GM19372 (cell line): ENCODE measurements around the gene ST8SIA4.
"Not testable (repeated sequence)": the region's sequence is repeated elsewhere in the genome, so short reads cannot be mapped to it uniquely, and the experiment has no call there.

Source experiments
- ATAC-seq: cut with Tn5 transposase; IDR thresholded peaks from one replicate; pipeline ENCODE4 v1.9.1; 2021; ENCODE audit warnings: mild to moderate bottlenecking, low read depth, moderate library complexity; ENCODE audit not compliant: unreplicated experiment

ST8SIA4 gene

DNA sequence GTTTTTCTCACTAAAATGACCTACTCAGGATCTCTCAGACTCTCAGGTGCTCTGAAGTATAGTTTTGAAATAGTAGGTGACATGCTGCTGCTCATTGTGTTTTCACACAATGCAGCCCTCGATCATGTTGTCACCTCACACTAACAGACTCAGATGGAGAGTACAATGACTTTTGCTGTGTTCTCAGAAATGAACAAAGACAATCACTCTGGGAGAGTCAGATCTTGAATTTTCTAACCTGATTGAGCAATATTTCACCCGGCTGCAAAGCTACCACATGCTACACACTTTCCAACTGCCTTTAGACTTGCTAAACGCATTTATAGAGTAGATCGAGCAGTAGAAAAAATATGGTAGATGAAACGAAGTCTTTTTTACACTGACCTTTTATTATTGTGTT lies 113.4 kb downstream of the ST8SIA4 start:
- no peak for ATAC-seq

GRCh38 chr5:100788417-100788816 lies 114.7 kb downstream of the ST8SIA4 start:
- ATAC-seq = no peak

DNA sequence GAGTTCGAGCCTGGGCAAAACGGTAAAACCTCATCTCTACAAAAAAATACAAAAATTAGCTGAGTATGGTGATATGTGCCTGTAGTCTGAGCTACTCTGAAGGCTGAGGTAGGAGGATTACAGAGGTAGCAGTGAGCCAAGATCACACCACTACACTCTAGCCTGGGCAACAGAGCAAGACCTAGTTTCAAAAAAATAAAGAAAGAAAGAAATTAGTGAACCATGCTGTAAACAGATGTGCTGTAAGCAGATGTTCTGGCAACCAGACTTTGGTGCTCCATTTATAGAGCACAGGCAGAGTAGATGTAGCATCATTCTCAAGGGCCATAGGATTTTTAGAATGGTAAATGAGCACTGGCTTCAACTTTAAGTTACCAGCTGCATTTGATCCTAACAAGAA lies 115.4 kb downstream of the ST8SIA4 start:
- ATAC-seq = peak; percentile 62

- ATAC-seq = not testable (repeated sequence)
These were observed 117.5 kb downstream of the ST8SIA4 start for GRCh38 chr5:100785536-100785935.

DNA sequence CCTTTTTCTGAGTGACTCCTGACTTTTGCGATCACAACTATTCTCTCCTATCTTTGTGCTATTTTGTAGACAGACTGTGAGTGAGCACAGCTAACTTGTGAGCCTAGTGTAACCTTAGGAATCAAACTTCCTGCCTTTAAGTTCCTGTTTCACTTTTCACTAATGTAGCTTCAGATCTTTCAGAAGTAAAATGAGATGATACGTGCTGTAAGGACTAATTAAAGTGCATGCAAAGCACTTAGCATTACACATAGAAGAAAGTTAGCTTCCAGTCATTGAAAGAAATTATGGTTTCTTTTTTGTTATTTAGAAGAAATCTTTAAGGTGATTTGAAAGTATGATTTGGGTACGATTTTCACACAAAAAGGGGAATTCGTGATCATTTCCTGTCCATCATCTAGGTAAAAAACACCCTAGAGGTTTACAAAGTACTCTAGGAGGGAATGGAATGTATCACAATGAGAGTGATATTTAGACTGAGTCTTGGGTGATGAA lies 122.7 kb downstream of the ST8SIA4 start:
- ATAC-seq = peak; percentile 68

- ATAC-seq = peak; percentile 18
These were observed 123.3 kb downstream of the ST8SIA4 start for GRCh38 chr5:100779669-100780375.

- ATAC-seq = peak; percentile 82
These were observed 125.3 kb downstream of the ST8SIA4 start for GRCh38 chr5:100777680-100778300.

GRCh38 chr5:100775533-100775855 lies 127.6 kb downstream of the ST8SIA4 start:
- no peak for ATAC-seq

- ATAC-seq = no peak
These were observed 130.5 kb downstream of the ST8SIA4 start for GRCh38 chr5:100772548-100772947.

DNA sequence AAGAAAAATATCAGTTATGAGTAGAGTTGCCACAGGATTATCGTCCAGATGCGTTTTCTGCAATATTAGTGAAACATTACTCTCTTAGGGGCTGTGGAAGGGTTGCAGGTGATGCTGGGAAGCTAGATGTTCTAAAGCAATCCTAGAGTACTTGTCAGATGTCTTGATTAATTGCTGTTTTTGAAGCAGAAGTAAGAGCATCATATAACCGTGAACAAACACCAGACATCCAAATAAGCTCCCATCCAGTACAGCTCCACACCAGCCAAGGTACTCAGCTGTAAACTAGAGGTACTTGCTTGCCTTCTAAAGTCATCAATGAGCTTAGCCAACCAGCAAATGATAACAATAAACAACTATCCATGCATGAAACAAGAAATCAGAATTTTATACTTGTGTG lies 131.1 kb downstream of the ST8SIA4 start:
- no peak for ATAC-seq

DNA sequence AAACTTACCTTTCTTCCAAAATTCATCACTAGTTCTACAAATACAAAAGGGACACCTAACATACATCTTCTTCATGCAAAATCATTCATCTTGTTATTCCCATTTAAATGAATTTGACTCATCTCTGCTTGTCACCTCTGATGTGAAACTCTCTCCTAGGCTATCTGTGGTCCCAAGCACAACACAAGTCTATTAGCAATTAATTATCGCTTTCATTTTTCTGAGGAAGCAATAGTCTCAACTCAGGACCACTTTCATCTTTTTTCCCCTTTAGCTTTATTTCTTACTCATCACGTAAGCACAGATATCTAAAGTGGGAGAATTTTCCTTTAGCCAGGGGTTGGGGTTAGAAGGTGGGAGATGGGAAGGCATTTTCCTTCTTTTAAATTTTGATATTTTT lies 131.9 kb downstream of the ST8SIA4 start:
- no peak for ATAC-seq

DNA sequence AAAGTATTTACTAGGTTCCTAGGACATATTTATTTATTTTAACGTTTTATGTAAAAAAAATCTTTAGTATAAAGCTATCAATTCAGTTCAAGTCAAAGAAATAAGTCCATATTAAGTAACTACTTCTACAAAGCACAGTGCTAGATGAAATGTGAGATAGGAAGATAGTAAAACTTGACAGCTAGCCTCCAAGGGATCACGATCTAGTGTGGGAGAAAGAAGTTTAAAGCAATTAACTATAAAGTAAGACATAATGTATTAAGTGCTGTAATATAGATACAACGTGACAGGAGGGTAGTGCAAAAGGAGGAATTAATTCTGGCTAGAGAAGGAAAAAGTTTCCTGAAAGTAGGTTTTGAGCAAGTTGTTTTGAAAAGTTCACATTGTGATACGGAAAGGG lies 134.9 kb downstream of the ST8SIA4 start:
- ATAC-seq = no peak

DNA sequence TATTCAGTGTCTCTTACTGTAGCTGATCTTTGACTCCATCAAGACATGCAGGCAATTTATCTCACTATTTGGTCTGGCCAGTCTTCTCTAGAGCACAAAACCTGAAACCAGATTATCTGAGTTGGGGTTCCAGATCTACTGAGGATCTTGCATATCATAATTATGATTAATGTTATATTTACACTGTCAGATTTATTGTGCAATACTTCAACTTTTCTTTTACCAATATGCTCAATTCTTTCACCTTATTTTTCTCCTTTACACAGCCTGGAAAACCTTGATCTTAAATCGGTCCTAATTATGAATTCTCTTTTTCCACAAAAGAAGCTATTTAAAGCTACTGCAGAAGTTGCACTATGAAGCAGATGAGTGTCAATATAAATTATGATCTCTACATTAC lies 140.1 kb downstream of the ST8SIA4 start:
- no peak for ATAC-seq

DNA sequence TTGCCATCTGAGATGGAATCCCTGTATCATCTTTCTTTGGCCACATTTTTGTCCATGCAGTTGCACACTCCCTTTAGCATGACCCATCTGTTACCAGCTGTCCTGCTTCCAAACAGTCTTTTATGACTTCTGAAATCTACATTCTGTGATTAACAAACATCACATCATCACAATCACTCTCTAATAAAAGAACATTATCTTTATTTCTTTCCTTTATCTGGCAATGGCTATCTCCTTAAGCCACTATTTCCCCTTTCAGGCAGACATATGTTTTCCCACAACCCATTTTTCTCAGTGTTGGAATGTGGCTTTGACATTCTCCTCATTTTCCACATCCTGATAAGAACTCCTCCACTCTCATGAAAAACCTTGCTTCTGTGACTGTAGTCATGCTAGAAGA lies 141.0 kb downstream of the ST8SIA4 start:
- no peak for ATAC-seq

- no peak for ATAC-seq
These were observed 141.9 kb downstream of the ST8SIA4 start for GRCh38 chr5:100761192-100761591.

DNA sequence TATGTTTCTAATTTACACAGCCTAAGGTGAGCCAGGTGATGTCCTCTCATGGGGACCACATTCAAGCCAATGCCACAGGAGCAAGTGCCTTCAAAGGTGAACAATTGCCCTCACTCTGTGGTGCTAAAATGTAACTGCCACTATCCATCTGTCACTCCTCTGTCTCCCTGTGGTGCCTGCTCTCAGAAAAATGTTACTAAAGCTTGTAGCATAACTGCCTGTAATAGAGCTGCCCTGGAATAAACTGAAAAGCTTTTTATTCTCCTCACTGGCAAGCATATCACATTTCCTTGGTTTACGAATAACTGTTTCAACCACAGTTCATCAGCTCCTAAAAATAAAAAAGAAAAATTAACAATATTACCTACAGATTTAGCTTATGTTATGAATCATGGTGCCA lies 142.4 kb downstream of the ST8SIA4 start:
- ATAC-seq = no peak

DNA sequence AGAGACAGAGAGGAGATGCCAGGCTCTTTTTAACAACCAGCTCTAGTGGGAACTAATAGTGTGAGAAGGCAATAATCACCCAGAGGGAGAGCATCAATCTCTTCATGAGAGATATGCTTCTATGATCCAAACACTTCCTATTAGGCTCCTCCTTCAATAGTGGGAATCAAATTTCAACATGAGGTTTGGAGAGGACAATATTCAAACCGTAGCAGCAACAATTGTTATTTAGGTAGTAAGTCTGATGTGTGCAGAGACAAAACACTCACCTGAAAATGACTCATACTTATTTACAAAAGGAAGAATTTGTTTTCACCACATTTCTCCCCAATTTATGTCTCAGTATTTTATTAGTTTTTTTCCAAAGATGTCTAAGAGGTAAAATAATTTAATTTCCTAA lies 144.3 kb downstream of the ST8SIA4 start:
- no peak for ATAC-seq

GRCh38 chr5:100758306-100758705 lies 144.8 kb downstream of the ST8SIA4 start:
- no peak for ATAC-seq

GRCh38 chr5:100757618-100758017 lies 145.5 kb downstream of the ST8SIA4 start:
- no peak for ATAC-seq
